OCI-LY1 (cell line): ENCODE data around the gene ZNRF1.

Source experiments
- H2AFZ ChIP-seq: fragments of 200-600 bp; sonication (generic), shearing (Covaris generic); 2 replicates; pipeline ENCODE4 v1.6.0; 2014; ENCODE audit warnings: antibody characterized with exemption, mild to moderate bottlenecking, low read length
- H3F3A ChIP-seq: fragments of 200-600 bp; sonication (generic), shearing (Covaris generic); 2 replicates; pipeline ENCODE4 v1.6.0; 2014; ENCODE audit warnings: mild to moderate bottlenecking, antibody characterized with exemption, low read length, moderate library complexity; ENCODE audit not compliant: insufficient read depth
- H3K27ac ChIP-seq: fragments of 200-600 bp; sonication (generic); 2 replicates; pipeline ENCODE4 v1.5.1; 2014; ENCODE audit warnings: low read length, mixed run types, mild to moderate bottlenecking, low read depth; ENCODE audit not compliant: poor library complexity, severe bottlenecking
- H3K27me3 ChIP-seq: fragments of 200-600 bp; sonication (generic); 2 replicates; pipeline ENCODE4 v1.6.0; 2014; ENCODE audit warnings: antibody characterized with exemption, mild to moderate bottlenecking, low read length, moderate library complexity; ENCODE audit not compliant: insufficient read depth
- H3K36me3 ChIP-seq: fragments of 200-600 bp; sonication (generic); 2 replicates; pipeline ENCODE4 v1.6.1; 2014; ENCODE audit warnings: mild to moderate bottlenecking, antibody characterized with exemption, low read length, moderate library complexity, mixed read lengths; ENCODE audit not compliant: insufficient read depth
- H3K4me1 ChIP-seq: fragments of 200-600 bp; sonication (generic); 2 replicates; pipeline ENCODE4 v1.5.1; 2014; ENCODE audit warnings: mild to moderate bottlenecking, low read length, moderate library complexity; ENCODE audit not compliant: insufficient read depth, severe bottlenecking
- H3K4me2 ChIP-seq: fragments of 200-600 bp; sonication (generic), shearing (Covaris generic); 2 replicates; pipeline ENCODE4 v1.6.1; 2014; ENCODE audit warnings: low read length
- H3K4me3 ChIP-seq: fragments of 200-600 bp; sonication (generic); 2 replicates; pipeline ENCODE4 v1.5.1; 2014; ENCODE audit warnings: low read length, low read depth, mild to moderate bottlenecking, mixed read lengths; ENCODE audit not compliant: poor library complexity, severe bottlenecking
- H3K79me2 ChIP-seq: fragments of 200-600 bp; shearing (Covaris generic); 2 replicates; pipeline ENCODE4 v1.6.1; 2016; ENCODE audit warnings: mixed run types, low read length, mixed read lengths; ENCODE audit not compliant: insufficient read depth
- H3K9ac ChIP-seq: fragments of 200-600 bp; sonication (generic), shearing (Covaris generic); 2 replicates; pipeline ENCODE4 v1.6.1; 2014; ENCODE audit warnings: mild to moderate bottlenecking, low read length, mixed read lengths
- H3K9me2 ChIP-seq: fragments of 200-600 bp; sonication (generic), shearing (Covaris generic); 2 replicates; pipeline ENCODE4 v1.6.1; 2014; ENCODE audit warnings: low read depth, mild to moderate bottlenecking, low read length, mixed read lengths
- H3K9me3 ChIP-seq: fragments of 200-600 bp; shearing (Covaris generic); 2 replicates; pipeline ENCODE4 v1.6.1; 2014; ENCODE audit warnings: low read length, mixed read lengths
- H4K20me1 ChIP-seq: fragments of 200-600 bp; sonication (generic), shearing (Covaris generic); 2 replicates; pipeline ENCODE4 v1.6.0; 2016; ENCODE audit warnings: mild to moderate bottlenecking, low read length; ENCODE audit not compliant: insufficient read depth
- CTCF ChIP-seq: fragments of 200-600 bp; sonication (generic), shearing (Covaris generic); IDR thresholded peaks from 2 replicates; pipeline ENCODE4 v1.5.1; 2017; ENCODE audit warnings: mild to moderate bottlenecking, antibody characterized with exemption, low read length, moderate library complexity, mixed read lengths
- EZH2 ChIP-seq: fragments of 200-600 bp; sonication (generic), shearing (Covaris generic); IDR thresholded peaks from 2 replicates; pipeline ENCODE4 v1.8.0; 2017; ENCODE audit warnings: borderline replicate concordance, mixed run types, mild to moderate bottlenecking, antibody characterized with exemption, low read length, moderate library complexity, mixed read lengths

ZNRF1 gene

GRCh38 chr16:75086688-75087374, 88.0 kb downstream of the ZNRF1 start:
- Histone ChIP-seq H3F3A (no peaks in the 10 kb centered on the region), H3K27ac (no peak overlapping the region), H3K79me2 (no peaks in the 10 kb centered on the region), H4K20me1 (no peaks in the 10 kb centered on the region), H3K9me2 (no peaks in the 10 kb centered on the region), H2AFZ (no peak overlapping the region), H3K27me3 (peaks cover 4% of the 10 kb centered on the region; the same call in 1 of the 2 replicates), H3K4me1 (no peaks in the 10 kb centered on the region), H3K4me3 (no peak overlapping the region), H3K9me3 (no peaks in the 10 kb centered on the region), H3K36me3 (no peaks in the 10 kb centered on the region), H3K4me2 (no peak overlapping the region), H3K9ac (no peak overlapping the region)
- no peak for TF ChIP-seq EZH2

GRCh38 chr16:75087375-75087979, 88.7 kb downstream of the ZNRF1 start:
- H3K36me3 ChIP-seq, result no peaks in the 10 kb centered on the region
- no peak overlapping the region for H2AFZ ChIP-seq
- no peaks in the 10 kb centered on the region for H3F3A ChIP-seq
- no peak for TF ChIP-seq EZH2
- no peak for TF ChIP-seq CTCF
- no peaks in the 10 kb centered on the region for H3K4me1 ChIP-seq
- no peak overlapping the region for H3K4me3 ChIP-seq
- H3K4me2 ChIP-seq, result no peak overlapping the region
- H3K27ac ChIP-seq, result no peak overlapping the region
- no peaks in the 10 kb centered on the region for H3K9me2 ChIP-seq
- no peaks in the 10 kb centered on the region for H4K20me1 ChIP-seq
- no peak overlapping the region for H3K9ac ChIP-seq
- no peaks in the 10 kb centered on the region for H3K79me2 ChIP-seq
- H3K9me3 ChIP-seq, result no peaks in the 10 kb centered on the region
- H3K27me3 ChIP-seq, result peaks cover 7% of the 10 kb centered on the region; the same call in 1 of the 2 replicates

GRCh38 chr16:75088216-75088615, 89.4 kb downstream of the ZNRF1 start:
- H3K9me3 ChIP-seq, result no peaks in the 10 kb centered on the region
- H3K27me3 ChIP-seq, result peaks cover 9% of the 10 kb centered on the region; the same call in 1 of the 2 replicates
- no peaks in the 10 kb centered on the region for H3F3A ChIP-seq
- TF ChIP-seq CTCF (no peak), EZH2 (no peak)
- H3K4me1 ChIP-seq, result no peaks in the 10 kb centered on the region
- no peak overlapping the region for H2AFZ ChIP-seq
- no peak overlapping the region for H3K4me3 ChIP-seq
- H3K9me2 ChIP-seq, result no peaks in the 10 kb centered on the region
- no peak overlapping the region for H3K27ac ChIP-seq
- no peaks in the 10 kb centered on the region for H3K79me2 ChIP-seq
- H4K20me1 ChIP-seq, result no peaks in the 10 kb centered on the region
- no peaks in the 10 kb centered on the region for H3K36me3 ChIP-seq
- H3K4me2 ChIP-seq, result no peak overlapping the region
- no peak overlapping the region for H3K9ac ChIP-seq
